ENCODE measurements around the gene TBC1D2.
A peak's percentile ranks its signal among the peaks of the same experiment; 100 is the strongest.

- TF ChIP-seq EZH2 (IDR thresholded peaks at IDR 0.05; ENCODE audit: borderline replicate concordance, low read length): no peak
- TF ChIP-seq, protein P1, sequence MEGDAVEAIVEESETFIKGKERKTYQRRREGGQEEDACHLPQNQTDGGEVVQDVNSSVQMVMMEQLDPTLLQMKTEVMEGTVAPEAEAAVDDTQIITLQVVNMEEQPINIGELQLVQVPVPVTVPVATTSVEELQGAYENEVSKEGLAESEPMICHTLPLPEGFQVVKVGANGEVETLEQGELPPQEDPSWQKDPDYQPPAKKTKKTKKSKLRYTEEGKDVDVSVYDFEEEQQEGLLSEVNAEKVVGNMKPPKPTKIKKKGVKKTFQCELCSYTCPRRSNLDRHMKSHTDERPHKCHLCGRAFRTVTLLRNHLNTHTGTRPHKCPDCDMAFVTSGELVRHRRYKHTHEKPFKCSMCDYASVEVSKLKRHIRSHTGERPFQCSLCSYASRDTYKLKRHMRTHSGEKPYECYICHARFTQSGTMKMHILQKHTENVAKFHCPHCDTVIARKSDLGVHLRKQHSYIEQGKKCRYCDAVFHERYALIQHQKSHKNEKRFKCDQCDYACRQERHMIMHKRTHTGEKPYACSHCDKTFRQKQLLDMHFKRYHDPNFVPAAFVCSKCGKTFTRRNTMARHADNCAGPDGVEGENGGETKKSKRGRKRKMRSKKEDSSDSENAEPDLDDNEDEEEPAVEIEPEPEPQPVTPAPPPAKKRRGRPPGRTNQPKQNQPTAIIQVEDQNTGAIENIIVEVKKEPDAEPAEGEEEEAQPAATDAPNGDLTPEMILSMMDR (IDR thresholded peaks at IDR 0.05; ENCODE audit: low read length): peak; percentile 12; the same call in 1 of the 2 replicates
Measured at GRCh38 chr9:98241357-98242300, 13.8 kb downstream of the TBC1D2 start.
